ENCODE data around the gene C14orf132.

- TF ChIP-seq USF2 (IDR thresholded peaks at IDR 0.05; ENCODE audit: borderline replicate concordance, low read depth, low read length) (no peak), TCF12 (IDR thresholded peaks at IDR 0.05; ENCODE audit: low read depth, low read length) (no peak), MAX (IDR thresholded peaks at IDR 0.05; ENCODE audit: low read depth, low read length) (no peak), POU2F2 (IDR thresholded peaks at IDR 0.05; ENCODE audit: borderline replicate concordance, low read depth, low read length) (no peak), CBFB (IDR thresholded peaks at IDR 0.05; ENCODE audit: low read depth) (no peak), SREBF1 (IDR thresholded peaks at IDR 0.05; ENCODE audit: low read length) (no peak), ZNF274 (IDR thresholded peaks at IDR 0.05; ENCODE audit: insufficient read depth, insufficient read length) (no peak), PBX3 (IDR thresholded peaks at IDR 0.05; ENCODE audit: insufficient replicate concordance, low read depth, low read length) (no peak), TCF7 (IDR thresholded peaks at IDR 0.05; ENCODE audit: borderline replicate concordance) (no peak), MXI1 (IDR thresholded peaks at IDR 0.05; ENCODE audit: low read depth, low read length) (no peak), CTCF (IDR thresholded peaks at IDR 0.05 in 2 of 3, conservative IDR thresholded peaks at IDR 0.05 in 1 of 3; ENCODE audit: control insufficient read depth in 2 of 3, extremely low read depth in 1 of 3, insufficient read depth in 1 of 3, low read depth in 3 of 3, low read length in 3 of 3) (no peak), EZH2 (IDR thresholded peaks at IDR 0.05; ENCODE audit: borderline replicate concordance, control insufficient read depth, low read depth, low read length) (no peak), ZNF384 (IDR thresholded peaks at IDR 0.05; ENCODE audit: borderline replicate concordance, low read depth, low read length) (no peak), ETV6 (conservative IDR thresholded peaks at IDR 0.05 in 1 of 2, IDR thresholded peaks at IDR 0.05 in 1 of 2; ENCODE audit: borderline replicate concordance in 1 of 2, low read depth in 1 of 2) (no peak)
These were observed 12.1 kb downstream of the C14orf132 start for GRCh38 chr14:96051231-96051630.
